Activated CD4-positive, alpha-beta T cell treated with anti-CD3 and anti-CD28 coated beads, Interleukin-2, amount 50 U/mL, for 48 hours (primary cell): ENCODE measurements around the gene MAP2K5.

Experiments used
- DNase-seq, 2 experiments: peaks; one replicate each; pipeline ENCODE4 v3.0.0-alpha.2; 2020

Gene MAP2K5

GRCh38 chr15:67521783-67522568 lies 20.5 kb upstream of the MAP2K5 start:
- no peak for DNase-seq

GRCh38 chr15:67523330-67523729 lies 19.2 kb upstream of the MAP2K5 start:
- DNase-seq = no peak

- no peak for DNase-seq
Observed at GRCh38 chr15:67524235-67524634, 18.3 kb upstream of the MAP2K5 start.

GRCh38 chr15:67528513-67528912 lies 14.0 kb upstream of the MAP2K5 start:
- DNase-seq = no peak

- no peak for DNase-seq
Observed at GRCh38 chr15:67531379-67531914, 11.1 kb upstream of the MAP2K5 start.

GRCh38 chr15:67533873-67534272 lies 8.6 kb upstream of the MAP2K5 start:
- DNase-seq = no peak

- DNase-seq = no peak
Observed at GRCh38 chr15:67534360-67534759, 8.1 kb upstream of the MAP2K5 start.

- DNase-seq = no peak
Observed at GRCh38 chr15:67537771-67538170, 4.7 kb upstream of the MAP2K5 start.

GRCh38 chr15:67543348-67543718 lies 830 bp downstream of the MAP2K5 start:
- no peak for DNase-seq

- no peak for DNase-seq
Observed at GRCh38 chr15:67544475-67544874, 2.0 kb downstream of the MAP2K5 start.

- DNase-seq = no peak
Observed at GRCh38 chr15:67545864-67546263, 3.4 kb downstream of the MAP2K5 start.

- DNase-seq = no peak
Observed at GRCh38 chr15:67547064-67547463, 4.6 kb downstream of the MAP2K5 start.

GRCh38 chr15:67547836-67548235 lies 5.3 kb downstream of the MAP2K5 start:
- DNase-seq = no peak

- no peak for DNase-seq
Observed at GRCh38 chr15:67548236-67548852, 5.8 kb downstream of the MAP2K5 start.

- DNase-seq = no peak
Observed at GRCh38 chr15:67548862-67549651, 6.6 kb downstream of the MAP2K5 start.

- DNase-seq = no peak
Observed at GRCh38 chr15:67549736-67550135, 7.2 kb downstream of the MAP2K5 start.

GRCh38 chr15:67550522-67550921 lies 8.0 kb downstream of the MAP2K5 start:
- no peak for DNase-seq

GRCh38 chr15:67551207-67551743 lies 8.8 kb downstream of the MAP2K5 start:
- no peak for DNase-seq

GRCh38 chr15:67554580-67554979 lies 12.1 kb downstream of the MAP2K5 start:
- no peak for DNase-seq

- no peak for DNase-seq
Observed at GRCh38 chr15:67556976-67557570, 14.6 kb downstream of the MAP2K5 start.

GRCh38 chr15:67558502-67558901 lies 16.0 kb downstream of the MAP2K5 start:
- no peak for DNase-seq

- DNase-seq = no peak
Observed at GRCh38 chr15:67559158-67559557, 16.7 kb downstream of the MAP2K5 start.

GRCh38 chr15:67559576-67559975 lies 17.1 kb downstream of the MAP2K5 start:
- DNase-seq = no peak
